NB4 (cell line): ENCODE results near the gene KIF17.

ENCODE experiments used
- DNase-seq: peaks from one replicate; pipeline ENCODE4 v3.0.0; 2010; ENCODE audit warnings: low read depth
- H3K4me3 ChIP-seq: one replicate; pipeline ENCODE4 v1.5.1; 2011; ENCODE audit warnings: mild to moderate bottlenecking, low read depth, low read length, moderate library complexity
- CTCF ChIP-seq: IDR thresholded peaks from one replicate; pipeline ENCODE4 v1.5.1; 2012; ENCODE audit warnings: low read depth, low read length
- MAX ChIP-seq: IDR thresholded peaks from 2 replicates; pipeline ENCODE4 v1.6.1; 2011; ENCODE audit warnings: low read depth, low read length
- MYC ChIP-seq: IDR thresholded peaks from 2 replicates; pipeline ENCODE4 v1.6.1; 2011; ENCODE audit warnings: low read depth, low read length
- POLR2A ChIP-seq: IDR thresholded peaks from 2 replicates; pipeline ENCODE4 v1.6.1; 2011; ENCODE audit warnings: mild to moderate bottlenecking; ENCODE audit not compliant: insufficient read length; ENCODE audit errors: extremely low read depth

The KIF17 gene

GRCh38 chr1:20709868-20710267 lies 7.9 kb downstream of the KIF17 start:
- TF ChIP-seq CTCF (no peak), MYC (no peak), MAX (no peak), POLR2A (no peak)
- no peak overlapping the region for H3K4me3 ChIP-seq
- DNase-seq = no peak

- no peak for TF ChIP-seq MYC
- no peak for TF ChIP-seq POLR2A
- TF ChIP-seq MAX = no peak
- no peak for TF ChIP-seq CTCF
- H3K4me3 ChIP-seq = no peak overlapping the region
- DNase-seq = no peak
These were observed 8.9 kb downstream of the KIF17 start for GRCh38 chr1:20708891-20709290.

- H3K4me3 ChIP-seq = no peak overlapping the region
- no peak for DNase-seq
- no peak for TF ChIP-seq POLR2A
- TF ChIP-seq MYC = no peak
- TF ChIP-seq CTCF = no peak
- no peak for TF ChIP-seq MAX
These were observed 9.8 kb downstream of the KIF17 start for GRCh38 chr1:20708057-20708456.

- no peak for TF ChIP-seq MYC
- TF ChIP-seq MAX = no peak
- TF ChIP-seq POLR2A = no peak
- TF ChIP-seq CTCF = no peak
- no peak for DNase-seq
- H3K4me3 ChIP-seq = no peak overlapping the region
These were observed 11.0 kb downstream of the KIF17 start for GRCh38 chr1:20706841-20707240.

GRCh38 chr1:20705203-20705755 lies 12.5 kb downstream of the KIF17 start:
- DNase-seq = no peak
- no peak for TF ChIP-seq MAX
- TF ChIP-seq MYC = no peak
- H3K4me3 ChIP-seq = no peak overlapping the region

GRCh38 chr1:20704390-20705202 lies 13.2 kb downstream of the KIF17 start:
- H3K4me3 ChIP-seq = no peak overlapping the region
- TF ChIP-seq MYC (no peak), MAX (no peak), POLR2A (no peak), CTCF (no peak)
- no peak for DNase-seq
